Parathyroid adenoma (tissue), 2 donors: Measurements from ENCODE around the gene SPG7.

Experiments used
- H2AFZ ChIP-seq: fragments of 300-600 bp; sonication (generic); one replicate; pipeline ENCODE4 v1.7.0; 2017; ENCODE audit warnings: antibody characterized with exemption, mild to moderate bottlenecking
- H3K27ac ChIP-seq: fragments of 300-600 bp; sonication (generic); one replicate; pipeline ENCODE4 v1.7.0; 2017
- H3K27me3 ChIP-seq: fragments of 300-600 bp; sonication (generic); one replicate; pipeline ENCODE4 v1.7.0; 2017; ENCODE audit warnings: low read length; ENCODE audit not compliant: control insufficient read depth, insufficient read depth
- H3K36me3 ChIP-seq: fragments of 300-600 bp; sonication (generic); one replicate; pipeline ENCODE4 v1.7.0; 2017; ENCODE audit warnings: low read length; ENCODE audit not compliant: control insufficient read depth, insufficient read depth
- H3K4me1 ChIP-seq: fragments of 300-600 bp; sonication (generic); one replicate; pipeline ENCODE4 v1.7.0; 2017; ENCODE audit warnings: control low read depth
- H3K4me2 ChIP-seq: fragments of 300-600 bp; sonication (generic); one replicate; pipeline ENCODE4 v1.7.0; 2017; ENCODE audit warnings: low read length
- H3K4me3 ChIP-seq: fragments of 300-600 bp; sonication (generic); one replicate; pipeline ENCODE4 v1.7.0; 2017; ENCODE audit warnings: low read depth, low read length
- H3K79me2 ChIP-seq: fragments of 300-600 bp; sonication (generic); one replicate; pipeline ENCODE4 v1.7.0; 2017; ENCODE audit warnings: control low read depth
- H3K9ac ChIP-seq: fragments of 300-600 bp; sonication (generic); one replicate; pipeline ENCODE4 v1.7.0; 2017; ENCODE audit warnings: mild to moderate bottlenecking
- H3K9me3 ChIP-seq: fragments of 300-600 bp; sonication (generic); one replicate; pipeline ENCODE4 v1.7.0; 2017; ENCODE audit warnings: low read length; ENCODE audit not compliant: control insufficient read depth
- CTCF ChIP-seq: fragments of 300-600 bp; sonication (generic); IDR thresholded peaks from one replicate; pipeline ENCODE4 v1.7.0; 2017; ENCODE audit warnings: antibody characterized with exemption, mild to moderate bottlenecking
- donor health status: primary hyperparathyroidism.

The SPG7 gene

DNA sequence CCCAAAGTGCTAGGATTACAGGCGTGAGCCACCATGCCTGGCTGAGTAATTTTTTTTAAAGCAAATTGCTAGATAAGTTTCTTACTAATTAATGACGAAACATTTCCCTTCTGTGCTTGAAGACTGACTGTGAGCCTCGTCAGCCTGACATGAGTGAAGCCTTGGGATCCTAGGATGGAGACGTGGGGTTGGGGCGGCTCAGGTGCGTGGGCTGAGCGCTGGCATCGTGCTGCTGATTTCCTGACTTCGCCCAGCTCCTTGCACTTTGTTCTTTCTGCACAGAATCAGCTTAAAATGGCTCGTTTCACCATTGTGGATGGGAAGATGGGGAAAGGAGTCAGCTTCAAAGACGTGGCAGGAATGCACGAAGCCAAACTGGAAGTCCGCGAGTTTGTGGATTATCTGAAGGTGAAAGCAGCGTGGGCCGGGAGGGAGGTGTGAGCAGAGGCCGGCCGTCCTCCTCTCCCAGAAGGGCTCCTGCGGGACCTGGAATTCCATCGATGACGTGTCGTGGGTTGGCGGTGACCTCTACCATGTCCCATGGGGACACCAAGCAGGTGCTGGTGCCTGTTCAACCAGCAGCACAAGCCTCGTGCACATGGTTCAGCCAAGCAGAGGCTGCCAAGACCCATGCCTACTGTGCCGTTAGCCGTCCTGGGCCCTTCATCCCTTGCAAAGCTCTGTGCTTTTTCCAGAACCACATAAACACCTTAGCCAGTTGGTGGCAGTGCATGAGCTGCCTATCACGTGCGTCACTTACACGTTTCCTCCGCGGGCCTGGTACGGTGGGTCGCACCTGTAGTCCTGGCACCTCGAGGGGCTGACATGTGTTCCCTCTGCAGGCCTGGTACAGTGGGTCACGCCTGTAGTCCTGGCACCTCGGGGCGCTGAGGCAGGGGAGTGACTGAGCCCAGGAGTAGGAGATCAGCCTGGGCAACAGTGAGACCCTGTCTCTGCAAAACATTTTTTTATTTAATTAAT lies 22.5 kb downstream of the SPG7 start:
- Histone ChIP-seq H3K36me3 (no peaks in the 10 kb centered on the region), H3K4me2 (no peak overlapping the region), H3K79me2 (peaks cover 11% of the 10 kb centered on the region), H3K4me1 (no peaks in the 10 kb centered on the region), H3K27me3 (no peaks in the 10 kb centered on the region), H3K9me3 (no peaks in the 10 kb centered on the region), H2AFZ (no peak overlapping the region), H3K4me3 (no peak overlapping the region), H3K27ac (no peak overlapping the region), H3K9ac (no peak overlapping the region)
- no peak for TF ChIP-seq CTCF

DNA sequence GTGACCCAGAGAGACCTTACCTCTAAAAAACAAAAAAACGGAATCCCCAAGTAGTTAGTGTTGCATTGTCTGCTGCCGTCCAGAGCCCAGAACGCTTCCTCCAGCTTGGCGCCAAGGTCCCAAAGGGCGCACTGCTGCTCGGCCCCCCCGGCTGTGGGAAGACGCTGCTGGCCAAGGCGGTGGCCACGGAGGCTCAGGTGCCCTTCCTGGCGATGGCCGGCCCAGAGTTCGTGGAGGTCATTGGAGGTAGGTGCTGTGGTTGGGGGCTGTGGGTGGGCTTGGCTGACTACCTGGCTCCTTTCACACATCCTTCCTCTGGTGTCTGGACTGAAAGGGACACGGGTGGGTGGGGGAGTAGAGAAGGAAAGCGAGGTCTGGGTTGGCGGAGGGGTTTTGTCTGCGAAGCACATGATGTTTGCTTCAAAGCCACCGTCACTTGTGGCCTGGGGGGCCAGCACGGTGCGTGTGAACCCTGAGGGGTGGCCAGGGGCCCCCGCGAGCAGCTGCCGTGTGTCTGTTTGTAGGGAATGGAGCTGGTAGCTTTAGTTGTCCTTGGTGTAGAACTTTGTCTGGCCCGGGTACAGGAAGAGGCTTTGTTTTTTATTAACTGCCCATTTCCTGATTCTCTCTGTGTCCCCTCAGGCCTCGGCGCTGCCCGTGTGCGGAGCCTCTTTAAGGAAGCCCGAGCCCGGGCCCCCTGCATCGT lies 23.8 kb downstream of the SPG7 start:
- Histone ChIP-seq H3K9ac (no peak overlapping the region), H3K4me3 (no peak overlapping the region), H3K4me2 (no peak overlapping the region), H3K9me3 (no peaks in the 10 kb centered on the region), H2AFZ (no peak overlapping the region), H3K4me1 (no peaks in the 10 kb centered on the region), H3K27ac (no peak overlapping the region), H3K36me3 (no peaks in the 10 kb centered on the region), H3K79me2 (peaks cover 11% of the 10 kb centered on the region), H3K27me3 (no peaks in the 10 kb centered on the region)
- no peak for TF ChIP-seq CTCF

GRCh38 chr16:89534252-89534756 lies 26.1 kb downstream of the SPG7 start:
- no peak overlapping the region for H2AFZ ChIP-seq
- H3K4me2 ChIP-seq = no peak overlapping the region
- H3K79me2 ChIP-seq = peaks cover 18% of the 10 kb centered on the region
- no peaks in the 10 kb centered on the region for H3K9me3 ChIP-seq
- no peak overlapping the region for H3K9ac ChIP-seq
- no peaks in the 10 kb centered on the region for H3K27me3 ChIP-seq
- no peaks in the 10 kb centered on the region for H3K4me1 ChIP-seq
- H3K4me3 ChIP-seq = no peak overlapping the region
- H3K27ac ChIP-seq = no peak overlapping the region
- H3K36me3 ChIP-seq = no peaks in the 10 kb centered on the region
- TF ChIP-seq CTCF = no peak

- Histone ChIP-seq H2AFZ (no peak overlapping the region), H3K4me3 (no peak overlapping the region), H3K4me2 (no peak overlapping the region), H3K4me1 (no peaks in the 10 kb centered on the region), H3K9me3 (no peaks in the 10 kb centered on the region), H3K36me3 (no peaks in the 10 kb centered on the region), H3K79me2 (peaks cover 18% of the 10 kb centered on the region), H3K27me3 (no peaks in the 10 kb centered on the region), H3K27ac (no peak overlapping the region), H3K9ac (no peak overlapping the region)
- TF ChIP-seq CTCF = no peak
Observed at GRCh38 chr16:89536371-89536770, 28.2 kb downstream of the SPG7 start.
